AG04449 (cell line): ENCODE results near the gene PCSK7.

Experiments
- CTCF ChIA-PET: fragments of 350-600 bp; formaldehyde crosslinking; extraction: SDS; loops from one replicate; lab custom pipeline; 2021; ENCODE audit warnings: antibody characterized with exemption; lab: Yijun Ruan, JAX
- POLR2A ChIA-PET: fragments of 400-600, 350-600 bp; formaldehyde crosslinking; extraction: SDS; loops from one replicate; lab custom pipeline; 2020; ENCODE audit warnings: antibody characterized with exemption, inconsistent platforms; lab: Yijun Ruan, JAX
- DNase-seq: peaks from one replicate; pipeline ENCODE4 v3.0.0-alpha.2; 2010; ENCODE audit warnings: low read depth, low spot score
- H3K4me3 ChIP-seq: 2 replicates; pipeline ENCODE4 v1.5.1; 2011; ENCODE audit warnings: low read depth, mild to moderate bottlenecking, control low read depth, low read length
- CTCF ChIP-seq: IDR thresholded peaks from one replicate; pipeline ENCODE4 v1.5.1; 2011; ENCODE audit warnings: mild to moderate bottlenecking, moderate library complexity, low read length, control low read depth, inconsistent platforms; ENCODE audit not compliant: insufficient read depth; ENCODE audit errors: missing control alignments

The PCSK7 gene

GRCh38 chr11:117193130-117194020, 38.5 kb downstream of the PCSK7 start:
- no peak for DNase-seq
- no peak overlapping the region for H3K4me3 ChIP-seq
- TF ChIP-seq CTCF, result no peak
- ChIA-PET POLR2A (interaction anchor here (11.2 kb wide), 1 partner anchor 14 kb away, joined by 76 read pairs; the partner anchor contains the start of gene SIDT2), CTCF (interaction anchor here (0.6 to 11.5 kb wide), 2 partner anchors 12 to 279 kb away, joined by 3 to 133 read pairs; partner anchors contain the start of gene SIDT2)

- ChIA-PET POLR2A (no interaction called here), CTCF (interaction anchor here (11.5 kb wide), 1 partner anchor 11 kb away, joined by 133 read pairs; the partner anchor contains the start of gene SIDT2)
- DNase-seq, result no peak
- no peak for TF ChIP-seq CTCF
- no peak overlapping the region for H3K4me3 ChIP-seq
Measured at GRCh38 chr11:117192401-117192875, 39.4 kb downstream of the PCSK7 start.

GRCh38 chr11:117191680-117192400, 40.0 kb downstream of the PCSK7 start:
- CTCF ChIA-PET, result interaction anchor here (1.1 to 11.5 kb wide), 3 partner anchors 10 to 35 kb away, joined by 3 to 133 read pairs (median 7); partner anchors contain the start of gene SIDT2

GRCh38 chr11:117189941-117190544, 41.8 kb downstream of the PCSK7 start:
- ChIA-PET POLR2A (interaction anchor here (0.6 kb wide), 1 partner anchor 41 kb away, joined by 4 read pairs; no protein-coding TSS in a partner anchor), CTCF (interaction anchor here (1.1 to 11.5 kb wide), 3 partner anchors 9 to 37 kb away, joined by 7 to 133 read pairs (median 7); partner anchors contain the start of gene SIDT2)
- no peak for TF ChIP-seq CTCF
- DNase-seq, result no peak
- no peak overlapping the region for H3K4me3 ChIP-seq

More at GRCh38 chr11:117191680-117192400, 40.0 kb downstream of the PCSK7 start:
- TF ChIP-seq CTCF, result no peak
- no peak for DNase-seq
- no peak overlapping the region for H3K4me3 ChIP-seq
- POLR2A ChIA-PET, result interaction anchor here (1.0 kb wide), 1 partner anchor 12 kb away, joined by 5 read pairs; no protein-coding TSS in a partner anchor

- CTCF ChIA-PET, result interaction anchor here (1.1 kb wide), 1 partner anchor 9 kb away, joined by 7 read pairs; no protein-coding TSS in a partner anchor
- no peak for TF ChIP-seq CTCF
- POLR2A ChIA-PET, result no interaction called here
- DNase-seq, result no peak
- no peak overlapping the region for H3K4me3 ChIP-seq
Measured at GRCh38 chr11:117189191-117189940, 42.5 kb downstream of the PCSK7 start.
